SKM-1 treated with dmso at 0.1 percent for 144 hours (cell line): ENCODE measurements around the gene MLXIP.

Source experiments
- DNase-seq: peaks from one replicate; lab custom pipeline; 2025; ENCODE audit not compliant: unreplicated experiment; lab: John Stamatoyannopoulos, UW

Gene MLXIP

DNA sequence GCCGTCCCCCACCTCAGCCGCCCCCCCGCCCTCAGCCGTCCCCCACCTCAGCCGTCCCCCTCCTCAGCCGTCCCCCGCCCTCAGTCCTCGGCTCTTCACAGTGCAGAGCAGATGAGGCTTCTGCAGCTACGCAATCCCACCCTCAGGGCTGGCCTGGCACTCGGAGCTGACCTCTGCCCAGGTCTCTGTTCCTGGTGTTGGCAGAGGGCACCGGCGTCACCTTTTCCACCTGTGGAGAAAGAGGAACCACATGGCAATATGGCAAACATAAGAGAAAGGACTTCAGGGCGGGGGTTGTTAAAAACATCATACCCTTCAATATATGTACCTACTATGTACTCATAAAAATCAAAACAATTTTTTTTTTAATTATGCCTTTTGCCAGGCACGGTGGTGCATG, 45.8 kb downstream of the MLXIP start:
- no peak for DNase-seq

DNA sequence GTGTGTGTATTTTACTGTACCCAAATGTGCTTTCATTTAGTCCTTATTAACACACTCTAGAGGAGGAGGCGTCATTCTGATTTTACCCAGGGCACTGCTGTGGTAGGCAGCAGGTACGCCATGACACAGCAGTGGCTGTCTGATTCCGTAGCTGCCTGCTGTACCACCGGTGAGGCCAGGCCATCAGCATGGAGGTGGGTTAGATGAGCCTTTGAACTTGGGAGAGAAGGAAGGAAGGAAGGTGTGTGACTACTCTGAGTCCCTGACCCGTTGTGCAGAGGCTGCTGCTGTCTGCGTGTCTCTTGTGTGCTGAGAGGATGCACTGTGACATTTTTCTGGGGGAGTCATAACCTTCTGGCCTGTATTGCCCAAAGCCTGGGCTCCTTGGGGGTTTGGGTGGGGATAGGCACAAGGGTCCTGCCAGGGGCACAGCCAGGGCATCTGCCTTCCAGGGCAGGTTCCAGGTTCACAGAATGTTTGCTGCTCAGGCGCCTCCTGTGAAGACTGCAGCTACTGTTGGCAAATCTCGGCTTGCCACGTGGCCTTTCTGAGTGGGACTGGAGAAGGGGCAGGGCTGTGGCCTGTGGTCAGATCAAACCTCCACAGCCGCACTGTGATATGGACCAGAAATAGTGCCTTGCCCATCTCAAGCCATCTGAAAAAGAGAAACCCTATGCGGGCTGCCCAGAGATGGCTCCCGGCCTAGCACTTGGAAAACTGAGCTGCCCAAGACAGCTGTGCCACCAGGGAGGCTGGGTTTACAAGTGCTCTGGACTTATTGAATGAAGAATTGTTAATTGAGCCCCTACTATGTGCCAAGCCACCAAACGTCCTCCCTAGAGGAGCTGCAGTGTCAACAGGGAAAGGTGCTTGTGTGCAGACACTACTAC, 47.1 kb downstream of the MLXIP start:
- DNase-seq: no peak

DNA sequence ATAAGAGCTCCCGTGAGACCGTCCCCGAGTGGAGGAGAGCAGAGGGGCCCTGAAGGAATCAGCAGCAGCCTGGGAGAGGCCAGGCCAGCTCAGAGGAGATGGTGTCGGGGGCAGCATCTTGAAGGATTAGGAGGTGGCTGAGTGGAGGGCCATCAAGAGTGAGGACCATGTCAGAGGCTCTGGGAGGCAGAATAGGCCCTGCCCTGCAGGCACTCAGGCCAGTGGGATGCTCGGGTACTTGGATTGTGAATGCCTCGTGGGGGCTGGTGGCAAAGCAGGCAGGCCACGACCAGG, 47.7 kb downstream of the MLXIP start:
- DNase-seq: no peak

DNA sequence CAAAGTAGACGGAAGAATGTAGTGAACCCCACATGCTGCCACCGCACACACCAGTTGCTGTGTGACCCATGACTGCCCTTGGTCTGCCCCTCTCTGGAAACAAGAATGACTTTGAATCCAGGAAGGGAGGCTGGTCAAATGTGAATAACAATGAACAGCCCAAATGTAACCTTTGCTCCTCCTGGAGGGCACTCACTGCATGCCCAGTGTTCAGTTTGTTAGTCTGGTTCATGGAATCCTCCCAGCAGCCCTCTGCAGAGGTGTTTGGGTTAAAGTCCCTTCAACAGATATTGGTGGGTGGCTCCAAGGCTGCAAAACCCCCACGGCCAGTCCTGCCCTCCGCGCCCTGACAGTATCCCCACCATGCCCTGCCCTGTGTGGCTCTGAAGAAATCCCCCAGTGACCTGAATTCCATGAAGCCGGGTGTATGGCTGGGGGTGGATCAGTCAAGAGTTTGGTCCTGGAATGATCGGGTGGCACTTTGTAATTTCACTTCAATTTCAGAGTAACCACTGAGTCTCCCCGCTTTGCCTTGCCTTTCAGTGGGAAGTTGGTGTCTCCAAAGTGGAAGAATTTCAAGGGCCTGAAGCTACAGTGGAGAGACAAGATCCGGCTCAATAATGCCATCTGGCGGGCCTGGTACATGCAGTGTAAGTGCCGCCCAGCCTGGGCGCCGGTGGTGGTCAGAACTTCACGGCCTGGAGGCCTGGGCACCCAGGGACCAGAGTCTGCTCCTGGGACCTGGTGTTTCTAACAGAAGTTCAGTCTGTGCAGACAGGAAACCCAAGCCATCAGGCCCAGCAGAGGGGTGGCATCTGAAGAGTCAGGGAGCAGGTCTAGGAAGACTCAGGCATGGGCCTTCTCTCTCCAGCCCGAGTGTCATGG, 48.4 kb downstream of the MLXIP start:
- DNase-seq: no peak

DNA sequence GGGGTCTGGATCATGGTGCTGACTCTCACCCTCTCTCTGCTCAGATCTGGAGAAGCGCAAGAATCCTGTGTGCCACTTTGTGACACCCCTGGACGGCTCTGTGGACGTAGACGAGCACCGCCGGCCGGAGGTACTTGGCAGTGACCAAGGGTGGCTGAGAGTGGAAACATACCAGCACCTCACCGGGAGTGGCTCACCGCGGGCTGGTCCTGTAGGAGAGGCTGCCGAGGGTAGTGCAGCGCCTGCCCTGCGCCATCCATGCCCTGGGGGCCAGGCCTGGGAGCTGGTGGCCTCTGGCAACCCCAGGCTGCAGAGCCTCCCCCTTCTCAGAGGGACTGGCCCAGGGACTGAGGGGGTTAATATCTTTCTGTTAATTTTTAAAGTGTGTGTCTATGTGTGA, 49.3 kb downstream of the MLXIP start:
- no peak for DNase-seq

DNA sequence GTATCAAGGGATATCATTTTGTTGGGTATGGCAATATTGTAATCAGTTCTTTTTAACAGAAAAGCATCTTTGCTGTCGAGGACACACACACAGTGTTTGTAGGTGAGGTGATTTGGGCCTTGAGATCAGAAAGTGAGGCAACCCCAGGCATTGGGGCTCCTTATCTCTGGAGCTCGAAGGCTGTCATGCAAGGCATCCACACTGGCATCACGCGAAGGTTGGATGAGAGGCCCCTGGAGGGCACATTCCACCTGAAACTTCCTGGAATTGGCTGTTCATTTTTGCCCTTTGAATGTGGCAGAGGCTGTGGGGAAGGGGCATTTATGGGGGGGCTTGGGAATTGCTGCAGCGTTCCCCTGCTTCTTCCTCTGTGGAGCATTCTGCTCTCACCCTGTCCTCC, 49.9 kb downstream of the MLXIP start:
- no peak for DNase-seq

DNA sequence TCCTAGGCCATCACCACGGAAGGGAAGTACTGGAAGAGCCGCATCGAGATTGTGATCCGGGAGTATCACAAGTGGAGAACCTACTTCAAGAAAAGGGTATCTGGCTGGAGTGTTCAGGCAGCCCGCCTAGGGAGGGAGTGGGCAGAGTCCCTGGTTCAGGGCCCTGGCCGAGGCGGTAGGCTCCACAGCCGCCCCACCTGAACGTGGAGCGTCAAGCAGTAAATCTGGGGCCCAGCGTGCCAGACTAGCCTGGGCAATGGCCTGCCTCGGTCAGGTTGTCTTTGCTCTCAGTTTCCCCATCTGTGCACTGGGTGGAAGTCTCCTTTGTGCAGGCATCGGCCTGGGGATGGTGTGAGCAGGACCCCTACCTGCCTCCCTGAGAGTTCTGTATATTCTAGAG, 50.6 kb downstream of the MLXIP start:
- DNase-seq: no peak

DNA sequence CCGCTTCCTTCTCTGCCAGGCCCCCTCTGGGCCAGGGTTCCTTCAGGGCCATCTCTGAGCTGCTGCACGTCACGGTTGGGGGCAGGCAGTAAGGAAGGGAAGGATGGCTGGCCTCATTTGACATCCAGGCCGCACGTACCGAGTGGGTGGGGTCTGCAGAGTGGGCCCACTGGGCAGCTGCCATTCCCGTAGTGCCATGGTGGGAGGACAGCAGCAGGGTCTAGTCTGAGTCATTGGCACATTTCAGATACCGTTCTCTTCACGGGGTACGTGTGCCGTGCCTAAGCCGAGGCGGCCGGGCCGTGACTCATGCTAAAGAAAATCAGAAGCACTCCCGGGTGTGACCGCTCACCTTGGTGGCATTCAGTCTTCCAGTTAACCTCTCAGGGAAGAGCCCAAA, 51.6 kb downstream of the MLXIP start:
- DNase-seq: no peak

DNA sequence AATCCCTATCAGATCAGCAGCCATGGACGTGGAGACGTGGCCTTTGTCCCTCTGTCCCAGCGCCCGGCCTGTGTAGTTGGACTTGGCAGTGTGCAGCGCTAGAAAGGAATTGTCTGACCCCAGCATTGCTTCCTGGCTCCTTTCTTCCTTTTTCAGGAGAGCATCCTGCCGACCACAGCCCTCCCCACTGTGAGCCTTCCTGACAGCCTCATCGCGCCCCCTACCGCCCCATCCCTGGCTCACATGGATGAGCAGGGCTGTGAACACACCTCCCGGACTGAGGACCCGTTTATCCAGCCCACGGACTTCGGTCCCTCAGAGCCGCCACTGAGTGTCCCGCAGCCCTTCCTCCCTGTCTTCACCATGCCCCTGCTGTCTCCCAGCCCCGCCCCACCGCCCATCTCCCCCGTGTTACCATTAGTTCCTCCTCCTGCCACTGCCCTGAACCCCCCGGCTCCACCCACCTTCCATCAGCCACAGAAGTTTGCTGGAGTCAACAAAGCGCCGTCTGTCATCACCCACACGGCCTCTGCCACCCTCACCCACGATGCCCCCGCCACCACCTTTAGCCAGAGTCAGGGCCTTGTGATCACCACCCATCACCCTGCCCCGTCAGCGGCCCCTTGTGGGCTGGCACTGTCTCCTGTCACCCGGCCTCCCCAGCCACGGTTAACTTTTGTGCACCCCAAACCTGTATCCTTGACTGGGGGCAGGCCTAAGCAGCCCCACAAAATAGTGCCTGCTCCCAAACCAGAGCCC, 54.8 kb downstream of the MLXIP start:
- no peak for DNase-seq

DNA sequence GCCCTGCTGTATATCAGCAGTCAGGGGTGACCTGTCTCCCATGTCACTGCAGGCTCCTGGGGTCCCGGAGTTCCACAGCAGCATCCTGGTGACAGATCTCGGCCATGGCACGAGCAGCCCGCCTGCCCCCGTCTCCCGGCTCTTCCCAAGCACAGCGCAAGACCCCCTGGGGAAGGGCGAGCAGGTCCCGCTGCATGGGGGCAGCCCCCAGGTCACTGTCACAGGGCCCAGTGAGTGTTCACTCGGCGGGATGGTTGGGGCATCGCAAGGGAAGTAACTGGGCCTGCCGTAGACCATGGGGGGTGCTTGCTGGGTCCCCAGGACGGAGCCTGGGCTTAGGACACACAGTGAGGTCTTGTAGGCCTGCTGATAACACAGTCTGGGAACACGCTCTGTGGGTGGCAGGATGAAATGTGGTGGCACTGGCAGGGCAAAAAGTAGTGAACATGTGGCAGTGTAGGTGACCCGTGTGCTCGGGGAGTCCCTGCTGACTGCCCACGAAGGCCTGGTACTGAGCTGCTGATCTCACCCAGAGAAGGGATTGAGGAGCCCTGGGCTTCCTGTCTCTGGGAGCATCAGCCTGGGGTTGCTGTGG, 57.0 kb downstream of the MLXIP start:
- DNase-seq: no peak

DNA sequence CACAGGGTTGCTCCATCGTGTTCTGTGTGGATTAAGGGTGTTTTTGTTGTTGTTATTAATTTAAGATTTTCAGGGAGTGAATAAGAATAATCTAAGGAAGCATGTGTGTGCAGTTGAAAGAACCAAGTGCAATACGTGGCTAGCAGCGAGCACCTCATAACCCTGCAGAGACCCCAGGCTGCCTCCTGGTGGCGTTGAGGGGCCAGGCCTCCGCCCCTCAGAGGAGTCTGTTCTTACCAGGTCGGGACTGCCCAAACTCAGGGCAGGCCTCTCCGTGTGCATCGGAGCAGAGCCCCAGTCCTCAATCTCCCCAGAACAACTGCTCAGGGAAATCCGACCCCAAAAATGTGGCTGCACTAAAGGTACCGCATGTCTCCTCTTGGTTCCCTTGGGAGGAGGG, 58.7 kb downstream of the MLXIP start:
- DNase-seq: no peak

DNA sequence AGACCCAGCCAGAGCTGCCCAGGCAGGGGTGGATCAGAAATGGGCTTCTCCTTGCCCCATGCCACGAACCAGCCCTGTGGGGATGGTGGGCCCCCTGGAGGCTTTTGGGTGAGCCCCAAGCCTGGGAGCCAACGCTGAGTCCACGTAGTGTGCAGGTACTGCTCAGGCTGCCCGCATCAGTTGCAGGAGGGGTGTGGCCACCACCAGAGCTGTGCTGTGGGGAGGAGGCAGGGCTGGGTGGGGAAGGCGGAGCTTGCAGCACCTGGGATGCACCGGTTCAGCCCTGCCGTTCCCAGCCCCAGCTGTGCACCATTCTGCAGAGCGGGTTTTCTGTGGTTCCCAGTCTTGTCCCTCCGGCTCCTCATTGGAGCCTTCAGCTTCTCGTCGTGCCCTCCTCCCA, 59.1 kb downstream of the MLXIP start:
- no peak for DNase-seq

DNA sequence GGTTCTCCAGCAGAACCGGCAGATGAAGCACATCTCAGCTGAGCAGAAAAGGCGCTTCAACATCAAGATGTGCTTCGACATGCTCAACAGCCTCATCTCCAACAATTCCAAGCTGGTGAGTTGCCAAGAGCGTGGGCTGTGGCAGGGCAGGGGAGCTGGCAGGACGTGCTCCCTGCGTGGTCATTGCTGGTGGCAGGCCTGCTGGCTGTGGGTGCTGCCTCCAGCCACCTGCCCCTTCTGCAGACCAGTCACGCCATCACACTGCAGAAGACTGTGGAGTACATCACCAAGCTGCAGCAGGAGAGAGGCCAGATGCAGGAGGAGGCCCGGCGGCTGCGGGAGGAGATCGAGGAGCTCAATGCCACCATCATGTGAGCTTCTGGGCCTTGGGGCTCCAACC, 59.6 kb downstream of the MLXIP start:
- DNase-seq: no peak

DNA sequence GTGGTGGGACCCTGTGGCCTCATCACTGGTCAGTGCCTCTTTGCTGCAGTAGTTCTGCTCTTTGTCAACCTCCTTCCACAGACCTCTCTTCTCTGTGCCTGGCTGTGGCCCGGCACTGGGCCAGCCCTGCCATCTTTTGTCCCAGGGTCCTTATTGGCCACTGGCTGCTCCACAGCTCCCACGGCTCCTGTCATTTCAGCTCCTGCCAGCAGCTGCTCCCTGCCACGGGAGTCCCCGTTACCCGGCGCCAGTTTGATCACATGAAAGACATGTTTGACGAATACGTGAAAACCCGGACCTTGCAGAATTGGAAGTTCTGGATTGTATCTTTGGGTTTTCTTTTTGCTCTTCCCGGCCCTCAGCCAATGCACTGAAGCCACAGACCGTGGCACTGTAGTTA, 60.1 kb downstream of the MLXIP start:
- no peak for DNase-seq

DNA sequence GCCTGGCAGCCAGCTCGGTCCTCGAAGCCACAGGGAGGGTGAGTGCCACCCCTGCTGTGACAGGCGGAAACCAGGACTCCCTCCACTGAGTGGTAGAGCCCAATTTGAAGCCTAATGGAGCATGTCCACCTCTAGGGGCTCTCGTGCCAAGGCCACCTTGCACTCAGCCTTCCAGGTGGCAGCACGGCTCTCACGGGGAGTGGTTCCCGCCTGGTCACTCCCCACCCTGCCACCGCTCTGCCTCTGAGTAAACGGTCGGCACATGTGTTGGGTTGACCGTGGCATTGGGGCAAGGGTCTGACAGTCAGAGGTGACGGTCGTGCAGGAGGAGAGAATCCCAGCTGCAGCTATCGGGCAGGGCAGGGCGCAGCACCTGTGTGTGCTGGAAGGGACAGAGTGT, 60.7 kb downstream of the MLXIP start:
- no peak for DNase-seq

DNA sequence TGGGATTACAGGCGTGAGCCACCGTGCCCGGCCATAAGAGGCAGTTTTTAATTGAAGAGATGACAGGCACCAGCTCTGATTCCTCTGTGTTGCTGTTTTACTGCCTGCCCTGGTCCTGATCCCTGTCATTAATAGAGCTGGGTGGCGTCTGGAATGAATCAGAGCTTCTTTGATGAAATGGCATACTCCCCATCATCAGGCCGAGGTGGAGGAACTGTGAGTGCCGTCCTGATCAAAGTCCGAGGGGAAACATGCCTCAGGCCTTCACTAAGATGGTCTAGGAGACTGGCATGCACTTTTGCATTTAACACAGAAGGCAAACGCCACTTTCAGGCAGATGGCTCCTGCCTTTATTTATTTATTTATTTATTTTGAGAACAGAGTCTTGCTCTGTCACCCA, 61.4 kb downstream of the MLXIP start:
- DNase-seq: no peak

DNA sequence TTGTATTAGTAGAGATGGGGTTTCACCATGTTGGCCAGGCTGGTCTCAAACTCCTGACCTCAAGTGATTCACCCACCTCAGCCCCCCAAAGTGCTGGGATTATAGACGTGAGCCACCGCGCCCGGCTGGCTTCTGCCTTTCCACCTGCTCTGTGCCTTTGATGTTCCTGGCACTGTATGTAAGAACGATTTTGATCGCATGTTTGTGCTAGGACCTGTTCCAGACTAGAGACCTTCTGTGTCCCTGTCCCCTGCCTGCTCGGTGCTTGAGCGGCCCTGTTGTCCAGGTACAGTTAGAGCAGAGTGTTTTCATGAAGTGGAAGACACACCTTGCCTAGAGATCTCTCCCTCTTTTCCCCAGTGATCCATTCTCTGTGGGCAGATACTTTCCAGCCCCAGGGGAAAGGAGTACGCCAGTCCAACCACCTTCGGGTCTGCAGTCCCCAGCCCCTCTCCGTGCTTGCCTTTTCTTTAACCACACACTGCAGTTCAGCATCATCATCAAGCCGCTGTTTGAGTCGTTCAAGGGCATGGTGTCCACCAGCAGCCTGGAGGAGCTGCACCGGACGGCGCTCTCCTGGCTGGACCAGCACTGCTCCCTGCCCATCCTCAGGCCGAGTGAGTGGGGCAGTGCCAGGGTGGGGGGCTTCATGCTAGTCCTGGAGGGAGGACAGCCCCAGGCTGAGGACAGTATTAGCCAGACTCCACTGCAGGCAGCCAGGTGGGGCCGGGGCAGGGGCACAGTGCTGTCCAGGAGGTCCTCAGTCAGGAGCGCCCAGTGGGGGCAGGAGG, 62.1 kb downstream of the MLXIP start:
- no peak for DNase-seq

DNA sequence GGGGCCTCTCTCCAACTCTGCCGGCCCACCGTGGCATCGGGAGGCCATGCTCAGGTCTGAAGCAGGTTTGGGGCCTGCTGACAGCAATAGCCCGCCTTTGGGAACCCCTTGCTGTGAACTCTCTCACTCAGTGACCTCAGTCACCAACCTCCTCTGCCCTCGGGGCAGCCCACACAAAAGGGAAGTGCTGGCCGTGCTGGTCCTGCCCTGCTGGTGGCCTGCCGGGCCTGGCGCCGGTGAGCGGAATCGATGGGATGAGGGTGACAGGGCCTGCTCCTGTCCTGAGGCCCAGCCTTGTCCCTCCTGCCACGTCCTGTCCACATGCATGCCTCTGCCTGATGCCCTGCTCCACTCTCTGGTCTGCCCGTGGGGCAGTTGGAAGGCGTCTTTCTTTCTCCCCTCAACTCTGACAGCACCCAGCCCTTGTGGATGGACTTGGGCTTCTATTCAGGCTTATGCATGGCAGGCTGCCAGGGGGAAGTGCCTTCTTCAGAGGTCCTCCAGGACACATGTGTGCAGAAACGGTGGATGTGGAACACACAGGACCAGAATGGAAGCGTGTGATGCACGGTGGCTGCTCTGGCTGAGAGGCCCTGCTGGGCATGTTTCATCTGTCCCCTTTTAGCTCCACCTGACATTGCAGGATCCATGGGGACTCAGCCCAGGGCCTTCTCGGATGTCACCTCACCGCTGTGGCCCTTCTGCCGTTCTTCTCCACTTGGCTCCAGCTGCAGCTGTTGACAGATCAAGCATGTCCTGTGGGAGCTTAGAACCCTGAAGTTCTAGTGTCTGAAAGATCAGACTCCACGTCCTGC, 63.6 kb downstream of the MLXIP start:
- no peak for DNase-seq

DNA sequence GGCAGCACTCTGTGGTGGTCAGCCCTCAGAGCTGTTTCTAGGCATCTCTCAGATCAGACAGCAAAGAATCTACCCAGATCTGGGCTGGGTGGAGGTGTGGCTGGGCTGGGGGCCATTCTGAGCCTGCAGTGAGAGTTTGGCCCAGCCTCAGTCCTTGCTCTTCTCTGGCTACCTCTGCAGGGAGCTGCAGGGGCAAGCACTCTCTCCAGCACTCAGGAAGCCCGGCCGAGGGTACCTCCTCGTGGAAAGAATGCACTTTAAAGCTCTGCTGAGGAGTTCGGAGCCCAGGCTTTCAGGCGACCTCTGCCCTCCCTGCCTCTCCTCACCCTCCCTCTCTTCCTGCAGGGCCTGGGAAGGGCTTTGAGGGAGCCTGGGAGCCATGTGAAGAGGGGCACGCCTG, 64.3 kb downstream of the MLXIP start:
- no peak for DNase-seq

DNA sequence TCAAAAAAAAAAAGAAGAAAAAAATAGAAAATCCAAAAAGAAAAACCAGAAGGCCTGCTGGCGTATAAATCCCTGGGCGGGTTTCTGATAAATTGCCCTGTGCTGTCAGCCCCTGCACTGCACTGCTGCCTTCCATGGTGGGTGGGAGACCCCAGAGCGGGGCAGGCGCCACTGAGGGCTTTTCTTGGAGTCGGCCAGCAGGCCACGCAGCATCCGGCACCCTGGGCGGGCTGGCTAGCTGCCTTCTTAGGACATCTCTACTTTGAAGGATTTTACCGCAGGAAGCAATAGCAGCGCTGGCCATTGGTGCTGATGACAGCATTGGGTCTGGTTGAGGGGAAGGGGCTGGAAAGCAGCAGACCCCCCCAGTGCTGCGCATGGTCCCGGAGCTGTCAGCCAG, 66.3 kb downstream of the MLXIP start:
- DNase-seq: no peak
